Right ventricle myocardium inferior (tissue), 1 donor: ENCODE measurements around the gene VTA1. TPM values are rescaled to one million over a fixed set of nuclear protein-coding genes. Genes with fewer than 3 reads are reported as not detected.
"Not testable (repeated sequence)": the region's sequence is repeated elsewhere in the genome, so short reads cannot be mapped to it uniquely, and the experiment has no call there.

Source experiments
- ATAC-seq: fragments of 200-7000 bp; cut with Tn5 transposase; one replicate; pipeline ENCODE4 v1.9.1; 2020; ENCODE audit warnings: mild to moderate bottlenecking, moderate library complexity
- DNase-seq: peaks from one replicate; pipeline ENCODE4 v3.0.0; 2021; ENCODE audit errors: missing footprints
- intact Hi-C: fragments of 100-400 bp; cut with DNase I; formaldehyde crosslinking; loops from one replicate; pipeline ENCODE4 v1.11.0; 2022
- total RNA-seq: library from RNA; stranded (reverse); fragmentation: NEBNext Ultra II Directional; extraction: Animal tissue kit (Norgen Biotek cat#: 25700); gene quantifications from one replicate; pipeline ENCODE4 v1.2.1, GENCODE V29; 2021
- donor health status: DM: no; HTN: yes; CAD: no; lungs with severe emphysema.

The VTA1 gene
- total RNA-seq, 1 donor from 2014 or later, result 38.4 TPM

GRCh38 chr6:142210606-142211005 is 63.5 kb downstream of the VTA1 start:
- no peak for ATAC-seq
- intact Hi-C loops, result no loop called here
- DNase-seq, result no peak

DNA sequence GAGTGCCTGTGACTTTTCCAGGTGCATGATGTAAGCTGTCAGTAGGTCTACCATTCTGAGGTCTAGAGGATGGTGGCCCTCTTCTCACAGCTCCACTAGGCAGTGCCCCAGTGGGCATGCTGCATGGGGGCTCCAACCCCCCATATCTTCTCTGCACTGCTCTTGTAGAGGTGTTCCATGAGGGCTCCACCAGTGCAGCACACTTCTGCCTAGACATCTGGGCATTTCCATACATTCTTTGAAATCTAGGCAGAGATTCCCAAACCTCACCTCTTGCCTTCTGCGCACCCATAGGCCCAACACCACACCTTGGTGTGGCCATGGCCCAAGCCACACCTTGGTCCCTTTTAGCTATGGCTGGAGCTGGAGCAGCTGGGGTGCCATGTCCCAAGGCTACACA is 66.3 kb downstream of the VTA1 start:
- DNase-seq (no peak), ATAC-seq (peak; percentile 31)
- intact Hi-C loops, result no loop called here

DNA sequence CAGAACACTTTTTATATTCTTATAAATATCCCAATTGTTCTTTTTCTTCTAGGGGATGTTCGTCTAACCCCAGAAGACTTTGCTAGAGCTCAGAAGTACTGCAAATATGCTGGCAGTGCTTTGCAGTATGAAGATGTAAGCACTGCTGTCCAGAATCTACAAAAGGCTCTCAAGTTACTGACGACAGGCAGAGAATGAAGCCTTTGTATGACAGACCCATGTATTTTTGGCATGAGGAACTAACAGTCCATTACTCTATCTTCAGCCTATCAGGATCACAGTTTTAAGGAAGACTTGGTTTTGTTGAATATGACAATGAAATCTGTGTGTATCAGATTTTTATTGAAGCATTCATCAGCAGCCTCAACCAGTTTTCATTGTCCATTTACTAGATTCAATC is 71.4 kb downstream of the VTA1 start:
- DNase-seq, result no peak
- no peak for ATAC-seq
- intact Hi-C loops, result no loop called here

GRCh38 chr6:142222022-142222421 is 75.0 kb downstream of the VTA1 start:
- intact Hi-C loops, result no loop called here
- DNase-seq, result no peak
- ATAC-seq, result no peak

GRCh38 chr6:142223938-142224337 is 76.9 kb downstream of the VTA1 start:
- DNase-seq (no peak), ATAC-seq (no peak)
- intact Hi-C loops, result no loop called here

DNA sequence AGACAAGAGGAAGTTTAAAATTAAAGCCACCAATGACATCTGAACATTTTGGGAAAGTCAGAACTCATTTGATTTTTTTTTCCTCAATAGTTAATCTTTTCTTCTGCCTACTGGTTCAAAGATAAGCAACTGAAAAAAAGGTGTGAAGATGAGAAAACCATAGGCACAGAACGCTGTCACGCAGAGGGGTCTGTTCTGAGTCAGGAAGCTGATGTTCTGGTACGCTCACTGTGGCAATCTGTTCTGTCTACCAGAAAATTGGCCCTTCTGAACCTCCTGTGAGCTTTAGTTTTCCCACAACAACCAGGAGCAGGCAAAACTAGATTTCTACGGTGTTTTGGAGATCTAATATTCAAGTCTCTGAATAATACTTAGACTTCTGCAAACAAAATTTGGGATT is 78.1 kb downstream of the VTA1 start:
- intact Hi-C loops, result no loop called here
- ATAC-seq, result no peak

DNA sequence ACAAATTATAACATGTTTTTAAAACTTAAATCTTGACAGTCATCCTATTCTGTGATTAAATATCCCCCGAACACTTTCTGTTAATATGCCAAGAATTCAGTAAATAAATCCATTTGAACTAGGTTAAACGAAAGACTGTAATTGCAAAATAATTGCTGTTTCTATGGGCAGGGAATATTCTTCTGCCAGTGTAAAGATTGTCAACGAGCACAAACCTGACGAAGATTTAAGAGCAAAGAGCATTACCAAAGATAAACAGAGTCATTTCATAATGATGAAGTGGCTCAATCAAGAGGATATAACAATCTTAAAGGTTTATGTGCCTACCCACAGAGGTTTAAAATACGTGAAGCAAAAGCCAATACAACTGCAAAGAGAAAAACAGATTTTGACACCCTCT is 78.5 kb downstream of the VTA1 start:
- ATAC-seq, result no peak
- intact Hi-C loops, result no loop called here
- no peak for DNase-seq

More for the DNA sequence above, 78.1 kb downstream of the VTA1 start:
- DNase-seq, result no peak

- no peak for DNase-seq
- no peak for ATAC-seq
- intact Hi-C loops, result no loop called here
Observed at GRCh38 chr6:142226731-142227130, 79.7 kb downstream of the VTA1 start.

DNA sequence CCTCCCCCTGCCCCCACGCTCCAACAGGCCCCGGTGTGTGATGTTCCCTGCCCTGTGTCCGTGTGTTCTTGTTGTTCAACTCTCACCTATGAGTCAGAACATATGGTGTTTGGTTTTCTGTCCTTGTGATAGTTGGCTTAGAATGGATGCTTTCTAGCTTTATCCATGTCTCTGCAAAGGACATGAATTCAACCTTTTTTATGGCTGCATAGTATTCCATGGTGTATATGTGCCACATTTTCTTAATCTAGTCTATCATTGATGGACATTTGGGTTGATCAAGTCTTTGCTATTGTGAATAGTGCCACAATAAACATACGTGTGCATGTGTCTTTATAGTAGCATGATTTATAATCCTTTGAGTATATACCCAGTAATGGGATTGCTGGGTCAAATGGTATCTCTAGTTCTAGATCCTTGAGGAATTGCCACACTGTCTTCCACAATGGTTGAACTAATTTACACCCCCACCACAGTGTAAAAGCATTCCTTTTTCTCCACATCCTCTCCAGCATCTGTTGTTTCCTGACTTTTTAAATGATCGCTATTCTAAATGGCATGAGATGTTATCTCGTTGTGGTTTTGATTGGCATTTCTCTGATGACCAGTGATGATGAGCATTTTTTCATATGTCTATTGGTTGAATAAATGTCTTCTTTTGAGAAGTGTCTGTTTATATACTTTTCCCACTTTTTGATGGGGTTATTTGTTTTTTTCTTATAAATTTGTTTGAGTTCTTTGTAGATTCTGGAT is 82.6 kb downstream of the VTA1 start:
- intact Hi-C loops, ATAC-seq, DNase-seq: not testable (repeated sequence)

GRCh38 chr6:142232206-142233044 is 85.4 kb downstream of the VTA1 start:
- ATAC-seq, DNase-seq, intact Hi-C loops: not testable (repeated sequence)

GRCh38 chr6:142233945-142234682 is 87.1 kb downstream of the VTA1 start:
- ATAC-seq, result no peak
- DNase-seq, result no peak
- intact Hi-C loops, result no loop called here

- ATAC-seq (no peak), DNase-seq (no peak)
- intact Hi-C loops, result no loop called here
Observed at GRCh38 chr6:142235272-142235671, 88.2 kb downstream of the VTA1 start.

DNA sequence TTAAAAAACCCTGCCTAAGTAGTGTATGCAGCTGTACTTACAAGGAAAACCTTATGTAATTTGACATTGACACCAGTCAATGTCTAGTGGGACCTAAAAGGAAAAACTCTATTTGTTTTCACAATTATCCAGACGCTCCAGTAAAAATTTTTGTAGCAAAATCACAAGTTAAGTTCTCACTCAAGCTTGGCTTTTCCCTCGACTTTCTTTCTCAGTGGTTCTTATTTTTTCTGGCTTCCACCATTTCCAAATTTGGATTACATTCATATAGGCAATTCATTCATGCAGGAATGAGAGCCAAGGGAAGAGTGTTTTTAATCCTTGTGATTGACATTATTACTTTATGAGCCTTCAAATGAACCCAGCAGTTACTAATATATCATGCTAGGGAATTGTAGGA is 88.7 kb downstream of the VTA1 start:
- intact Hi-C loops, result no loop called here
- ATAC-seq (no peak), DNase-seq (no peak)

GRCh38 chr6:142236691-142237090 is 89.6 kb downstream of the VTA1 start:
- intact Hi-C loops, result no loop called here
- ATAC-seq (no peak), DNase-seq (no peak)

- intact Hi-C loops, result no loop called here
- no peak for DNase-seq
- ATAC-seq, result no peak
Observed at GRCh38 chr6:142238881-142239280, 91.8 kb downstream of the VTA1 start.

DNA sequence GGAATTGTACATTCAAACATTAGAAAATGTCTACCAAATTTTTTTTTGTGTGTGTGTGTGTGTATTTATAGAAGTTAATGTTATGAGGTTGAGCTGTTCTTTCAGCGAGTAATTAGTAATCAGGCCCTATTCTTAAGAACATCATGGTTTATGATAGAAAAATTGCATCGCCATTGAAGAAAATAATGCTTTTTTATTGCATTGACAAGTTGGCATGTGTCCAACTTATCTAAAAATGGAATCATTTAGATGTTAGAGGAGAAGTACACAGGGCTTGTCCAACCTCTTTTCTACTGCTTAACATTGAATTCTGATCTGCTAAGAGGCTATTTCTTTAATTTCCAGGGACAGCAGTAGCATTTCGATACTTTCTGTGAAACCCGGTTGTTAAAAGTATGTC is 93.1 kb downstream of the VTA1 start:
- DNase-seq, result no peak
- intact Hi-C loops, result no loop called here
- ATAC-seq, result no peak

- no peak for ATAC-seq
- DNase-seq, result no peak
Observed at GRCh38 chr6:142241061-142241460, 94.0 kb downstream of the VTA1 start.

GRCh38 chr6:142242269-142242668 is 95.2 kb downstream of the VTA1 start:
- ATAC-seq, result no peak
- intact Hi-C loops, result no loop called here
- no peak for DNase-seq

More at GRCh38 chr6:142241061-142241460, 94.0 kb downstream of the VTA1 start:
- intact Hi-C loops, result no loop called here

DNA sequence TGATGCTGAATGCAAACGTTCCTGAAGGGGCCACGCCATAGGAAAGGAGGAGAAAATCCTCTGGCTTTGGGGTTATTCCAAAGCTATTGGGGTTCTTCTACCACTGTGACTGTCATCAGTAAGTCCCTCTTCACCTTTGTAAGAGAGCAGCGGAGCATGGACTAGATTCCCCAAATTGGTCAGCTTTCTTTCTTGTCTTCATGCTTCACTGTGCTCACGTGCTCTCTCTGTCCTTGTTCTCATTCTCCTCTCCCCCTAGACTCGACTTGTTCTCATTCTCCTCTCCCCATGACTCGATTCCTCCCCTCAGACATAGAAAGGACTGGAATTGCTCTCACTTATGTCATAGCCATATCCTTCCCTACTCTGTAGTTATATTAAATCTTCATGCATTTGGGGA is 99.9 kb downstream of the VTA1 start:
- no peak for ATAC-seq
- DNase-seq, result no peak
- intact Hi-C loops, result no loop called here
